Osteocyte (in vitro differentiated cells): ENCODE results near the gene RTN4. TPM values are rescaled to one million over a fixed set of nuclear protein-coding genes. Genes with fewer than 3 reads are reported as not detected.

ENCODE experiments used
- DNase-seq: peaks from one replicate; pipeline ENCODE4 v3.0.0; 2021; ENCODE audit warnings: mixed read lengths; ENCODE audit not compliant: unreplicated experiment; ENCODE audit errors: extremely low spot score
- H3K27ac Mint-ChIP-seq: one replicate; pipeline ENCODE4 v1.8.0; 2021; ENCODE audit warnings: mild to moderate bottlenecking, mixed read lengths; ENCODE audit not compliant: unreplicated experiment
- H3K27me3 Mint-ChIP-seq: one replicate; pipeline ENCODE4 v1.8.0; 2021; ENCODE audit warnings: mixed read lengths; ENCODE audit not compliant: unreplicated experiment
- H3K36me3 Mint-ChIP-seq: one replicate; pipeline ENCODE4 v1.8.0; 2021; ENCODE audit warnings: mixed read lengths; ENCODE audit not compliant: unreplicated experiment
- H3K4me1 Mint-ChIP-seq: one replicate; pipeline ENCODE4 v1.8.0; 2021; ENCODE audit warnings: mixed read lengths; ENCODE audit not compliant: unreplicated experiment
- H3K4me3 Mint-ChIP-seq: one replicate; pipeline ENCODE4 v1.8.0; 2021; ENCODE audit warnings: mild to moderate bottlenecking, moderate library complexity, mixed read lengths; ENCODE audit not compliant: unreplicated experiment
- H3K9me3 Mint-ChIP-seq: one replicate; pipeline ENCODE4 v1.8.0; 2021; ENCODE audit warnings: mixed read lengths; ENCODE audit not compliant: unreplicated experiment
- total RNA-seq: library from RNA; stranded (reverse); gene quantifications from 2 replicates; pipeline ENCODE4 v1.2.1, GENCODE V29; 2021
- TF ChIP-seq, protein P1 (sequence below): fragments of 200-600 bp; sonication (generic); IDR thresholded peaks from 2 replicates; pipeline ENCODE4 v1.5.0; 2021; ENCODE audit warnings: antibody characterized with exemption, mild to moderate bottlenecking, moderate library complexity

The RTN4 gene
- total RNA-seq, 1 donor from 2014 or later, result 532 TPM

DNA sequence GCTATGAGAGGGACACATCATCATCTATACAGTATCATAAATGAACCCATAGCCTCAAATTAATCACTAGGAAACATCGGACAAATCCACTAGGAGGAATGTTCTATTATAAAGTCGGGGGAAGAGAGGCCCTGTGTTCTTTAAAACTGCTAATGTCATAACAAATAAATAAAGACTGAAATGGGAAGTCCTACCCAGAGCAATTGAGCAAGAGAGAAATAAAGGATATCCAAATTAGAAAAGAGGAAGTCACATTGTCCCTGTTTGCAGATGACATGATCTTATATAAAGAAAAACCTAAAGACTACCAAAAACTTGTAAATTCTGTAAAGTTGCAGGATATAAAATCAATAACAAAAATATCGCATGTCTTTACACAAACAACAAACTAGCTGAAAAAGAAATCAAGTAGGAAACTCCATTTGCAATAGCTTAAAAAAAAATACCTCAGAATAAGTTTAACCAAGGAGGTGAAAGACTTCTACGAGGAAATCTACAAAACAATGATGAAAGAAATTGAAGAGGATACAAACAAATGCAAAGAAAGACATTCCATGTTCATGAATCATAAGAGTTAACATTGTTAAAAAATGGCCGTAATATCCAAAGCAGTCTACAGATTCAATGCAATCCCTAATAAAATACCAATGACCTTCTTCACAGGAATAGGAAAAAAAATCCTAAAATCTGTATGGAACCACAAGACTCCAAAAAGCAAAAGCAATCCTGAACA is 30.6 kb downstream of the RTN4 start:
- Mint-ChIP-seq H3K9me3 (peaks cover 10% of the 10 kb centered on the region), H3K27ac (peak overlapping the region; percentile 36), H3K36me3 (peaks cover 38% of the 10 kb centered on the region), H3K27me3 (no peaks in the 10 kb centered on the region), H3K4me3 (no peak overlapping the region), H3K4me1 (peaks cover 48% of the 10 kb centered on the region)
- no peak for DNase-seq
- TF ChIP-seq, protein P1, sequence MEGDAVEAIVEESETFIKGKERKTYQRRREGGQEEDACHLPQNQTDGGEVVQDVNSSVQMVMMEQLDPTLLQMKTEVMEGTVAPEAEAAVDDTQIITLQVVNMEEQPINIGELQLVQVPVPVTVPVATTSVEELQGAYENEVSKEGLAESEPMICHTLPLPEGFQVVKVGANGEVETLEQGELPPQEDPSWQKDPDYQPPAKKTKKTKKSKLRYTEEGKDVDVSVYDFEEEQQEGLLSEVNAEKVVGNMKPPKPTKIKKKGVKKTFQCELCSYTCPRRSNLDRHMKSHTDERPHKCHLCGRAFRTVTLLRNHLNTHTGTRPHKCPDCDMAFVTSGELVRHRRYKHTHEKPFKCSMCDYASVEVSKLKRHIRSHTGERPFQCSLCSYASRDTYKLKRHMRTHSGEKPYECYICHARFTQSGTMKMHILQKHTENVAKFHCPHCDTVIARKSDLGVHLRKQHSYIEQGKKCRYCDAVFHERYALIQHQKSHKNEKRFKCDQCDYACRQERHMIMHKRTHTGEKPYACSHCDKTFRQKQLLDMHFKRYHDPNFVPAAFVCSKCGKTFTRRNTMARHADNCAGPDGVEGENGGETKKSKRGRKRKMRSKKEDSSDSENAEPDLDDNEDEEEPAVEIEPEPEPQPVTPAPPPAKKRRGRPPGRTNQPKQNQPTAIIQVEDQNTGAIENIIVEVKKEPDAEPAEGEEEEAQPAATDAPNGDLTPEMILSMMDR, result no peak

DNA sequence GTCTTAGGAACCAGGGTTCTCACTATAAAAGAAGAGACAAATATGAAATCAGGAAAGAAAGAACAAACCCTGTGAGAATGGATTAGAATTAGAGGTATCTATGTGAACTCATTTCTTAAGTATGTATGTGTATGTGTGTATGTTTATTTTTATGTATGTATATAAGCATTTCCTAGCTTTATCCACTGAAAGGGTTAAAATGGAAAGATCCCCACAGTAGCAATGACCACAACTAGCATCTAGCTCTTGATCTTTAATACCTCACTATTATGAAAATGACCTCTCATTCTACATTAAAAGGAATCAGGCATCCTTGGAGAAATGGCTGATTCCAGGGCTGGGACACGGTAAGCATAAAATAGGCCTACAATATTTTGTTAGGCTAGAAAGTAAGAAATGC is 31.6 kb downstream of the RTN4 start:
- Mint-ChIP-seq H3K27ac (peak overlapping the region; percentile 43), H3K27me3 (no peaks in the 10 kb centered on the region), H3K4me1 (peaks cover 57% of the 10 kb centered on the region), H3K9me3 (peaks cover 10% of the 10 kb centered on the region), H3K4me3 (no peak overlapping the region), H3K36me3 (peaks cover 39% of the 10 kb centered on the region)
- DNase-seq, result no peak
- TF ChIP-seq, protein P1, result no peak

DNA sequence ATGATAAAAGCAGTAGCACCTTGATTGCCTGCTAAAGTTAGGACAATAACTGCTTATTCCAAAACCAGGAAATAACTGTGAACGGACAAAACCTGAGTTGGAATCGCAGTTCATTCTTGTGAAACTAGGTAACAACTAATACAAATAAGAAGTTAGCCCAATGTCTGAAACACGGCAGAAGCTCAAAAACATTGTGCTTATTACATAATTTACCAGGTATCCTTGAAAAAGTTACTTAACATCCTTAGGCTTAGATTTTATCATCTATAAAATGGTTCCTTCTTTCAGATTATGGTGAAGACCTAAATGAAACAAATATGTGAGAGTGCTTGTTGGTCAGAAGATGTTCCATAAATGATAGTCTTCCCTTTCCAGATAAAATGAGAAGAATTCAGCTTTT is 32.4 kb downstream of the RTN4 start:
- TF ChIP-seq, protein P1, result no peak
- peaks cover 65% of the 10 kb centered on the region for H3K4me1 Mint-ChIP-seq
- H3K36me3 Mint-ChIP-seq, result peaks cover 39% of the 10 kb centered on the region
- H3K27ac Mint-ChIP-seq, result peak overlapping the region; percentile 38
- no peaks in the 10 kb centered on the region for H3K27me3 Mint-ChIP-seq
- no peak overlapping the region for H3K4me3 Mint-ChIP-seq
- peaks cover 10% of the 10 kb centered on the region for H3K9me3 Mint-ChIP-seq
- DNase-seq, result no peak

DNA sequence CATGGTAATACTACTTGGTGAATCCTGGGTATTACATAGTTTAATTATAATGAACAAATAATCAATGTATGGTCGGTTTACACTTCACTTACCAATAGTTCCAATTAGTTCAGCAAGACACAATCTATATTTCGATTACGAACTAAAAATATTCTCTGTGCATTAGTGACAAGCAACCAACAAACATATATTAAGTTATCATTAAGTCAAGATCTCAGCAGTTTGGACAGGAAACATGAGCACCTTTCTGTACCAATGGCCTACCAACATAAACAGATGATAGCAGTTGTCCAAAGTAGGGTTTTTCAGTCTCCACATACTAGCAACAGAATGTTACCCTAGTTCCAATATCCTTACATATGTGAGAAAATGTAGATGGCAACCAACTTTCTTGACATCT is 32.8 kb downstream of the RTN4 start:
- Mint-ChIP-seq H3K36me3 (peaks cover 39% of the 10 kb centered on the region), H3K27ac (no peak overlapping the region), H3K4me1 (peaks cover 69% of the 10 kb centered on the region), H3K4me3 (no peak overlapping the region), H3K9me3 (peaks cover 10% of the 10 kb centered on the region), H3K27me3 (no peaks in the 10 kb centered on the region)
- TF ChIP-seq, protein P1, result no peak
- DNase-seq, result no peak

DNA sequence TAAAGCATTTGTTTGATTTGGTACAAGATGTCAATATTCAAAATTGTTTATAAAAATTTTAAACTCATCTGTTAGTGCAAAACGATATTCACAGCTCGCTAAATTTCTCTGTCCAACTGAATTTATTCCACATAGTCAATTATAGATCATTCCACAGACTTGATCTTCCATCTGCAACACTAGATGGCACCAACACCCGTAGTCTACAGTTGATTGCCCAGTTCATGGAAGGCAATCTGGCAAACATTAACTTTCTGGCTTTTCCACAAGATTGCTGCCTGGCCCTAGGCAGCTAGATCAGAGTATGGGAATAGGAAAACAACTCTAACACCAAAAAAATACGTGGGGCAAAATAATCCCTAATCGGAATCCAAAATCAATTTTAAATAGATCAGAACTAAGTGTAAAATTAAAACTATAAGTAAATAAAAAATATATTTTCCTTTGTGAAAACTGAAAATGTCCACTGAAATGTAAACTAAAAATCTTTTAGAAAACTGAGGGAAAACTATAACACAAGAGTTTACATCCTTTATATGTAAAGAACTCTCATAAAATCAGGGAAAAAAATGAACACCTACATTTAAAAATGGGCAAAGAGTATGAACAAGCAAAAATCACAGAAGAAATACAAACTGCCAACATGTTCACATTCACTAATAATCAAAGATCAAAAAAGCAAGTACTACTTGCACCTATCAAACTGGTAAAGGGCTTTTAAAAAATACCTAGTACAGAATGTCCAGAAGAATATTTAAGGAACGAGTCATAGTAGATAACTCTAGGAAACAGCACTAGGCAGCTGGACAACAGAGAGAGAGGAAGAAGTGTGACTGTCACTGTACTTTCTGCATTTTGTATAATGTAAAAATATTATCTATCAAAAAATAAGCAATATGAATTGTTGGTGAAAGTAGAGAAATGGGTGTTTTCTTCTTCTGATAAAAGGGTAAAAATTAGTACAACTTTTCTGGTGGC is 35.0 kb downstream of the RTN4 start:
- Mint-ChIP-seq H3K27ac (peak overlapping the region; percentile 74), H3K36me3 (peaks cover 33% of the 10 kb centered on the region), H3K4me3 (no peak overlapping the region), H3K4me1 (peaks cover 87% of the 10 kb centered on the region), H3K9me3 (peaks cover 10% of the 10 kb centered on the region), H3K27me3 (no peaks in the 10 kb centered on the region)
- TF ChIP-seq, protein P1, result peak; percentile 65
- no peak for DNase-seq
